ENCODE data around the gene HOXC6. TPM values are rescaled to one million over a fixed set of nuclear protein-coding genes. Genes with fewer than 3 reads are reported as not detected.

The HOXC6 gene
- total and polyA plus RNA-seq, 9 of the 15 experiments (the other 6 are each of a cell fraction or from before 2014, with no cell fraction given): 0.06 to 4.0 (median 1.4) TPM

- no peak for FAIRE-seq
- H3K36me3 ChIP-seq (ENCODE audit: control insufficient read depth, insufficient read depth, low read length): no peaks in the 10 kb centered on the region
- no TSS peak for BruUV-seq (replicated peaks)
- no peaks in the 10 kb centered on the region for H3K9me1 ChIP-seq (ENCODE audit: control insufficient read depth, insufficient read depth, low read length)
- no peak overlapping the region for H2AFZ ChIP-seq (ENCODE audit: low read depth, low read length)
- H3K79me2 ChIP-seq (ENCODE audit: control insufficient read depth, insufficient read depth, low read length): no peaks in the 10 kb centered on the region
- H3K4me1 ChIP-seq (replicated peaks in 1 of 2; ENCODE audit: control insufficient read depth in 2 of 2, insufficient read depth in 2 of 2, low read length in 2 of 2): peaks cover 17 to 38% of the 10 kb centered on the region in 2 experiments
- H3K9ac ChIP-seq (ENCODE audit: insufficient read depth in 1 of 2, low read depth in 2 of 2, low read length in 2 of 2): no peak overlapping the region
- no peak for ATAC-seq
- H3K27ac ChIP-seq (ENCODE audit: extremely low read depth, low read depth, low read length): no peak overlapping the region
- no peaks in the 10 kb centered on the region; the same call in 1 of the 2 replicates for H4K20me1 ChIP-seq (replicated peaks; ENCODE audit: control insufficient read depth, insufficient read depth, low read length)
- no peak for DNase-seq (ENCODE audit: extremely low read depth in 1 of 4, low spot score in 3 of 4)
- H3K9me3 ChIP-seq (replicated peaks; ENCODE audit: control insufficient read depth, insufficient read depth, low read depth, low read length): no peaks in the 10 kb centered on the region
- no peak overlapping the region for H3K4me3 ChIP-seq
- ChIA-PET CTCF (ENCODE audit: low intra/inter-chr PET ratio) (interaction anchor here (1.9 to 2.7 kb wide), 2 partner anchors 218 to 232 kb away, joined by 9 to 22 read pairs; no protein-coding TSS in a partner anchor), POLR2A (no interaction called here)
- no peak overlapping the region for H3K4me2 ChIP-seq (ENCODE audit: insufficient read depth, low read length)
- 0 out of 2 replicates have a peak, but pooled peaks have one; percentile 36 for TF ChIP-seq EZH2 (IDR thresholded peaks at IDR 0.05; ENCODE audit: borderline replicate concordance, low read depth, low read length)
- TF ChIP-seq LEF1 (IDR thresholded peaks at IDR 0.05): no peak
- 53% methylated on average over 17 of the region's 17 CpGs for WGBS (ENCODE audit: insufficient coverage, low coverage, missing lambda C conversion rate)
- intact Hi-C loops (cut with micrococcal nuclease) (loop anchor here (10.0 kb wide), 1 partner anchor 381 kb away; the partner anchor contains the start of gene GPR84), in situ Hi-C loops (cut with MboI) (loop anchor here (10.0 kb wide), 1 partner anchor 381 kb away; the partner anchor contains the start of gene GPR84)
- H3K27me3 ChIP-seq (ENCODE audit: control insufficient read depth in 2 of 2, insufficient read depth in 2 of 2, low read length in 2 of 2): peaks cover 24 to 27% of the 10 kb centered on the region in 2 experiments
Measured at GRCh38 chr12:53983568-53983949, 44.7 kb upstream of the HOXC6 start.

- DNase-seq (ENCODE audit: extremely low read depth in 1 of 4, low spot score in 3 of 4): no peak
- Histone ChIP-seq H2AFZ (ENCODE audit: low read depth, low read length) (no peak overlapping the region), H3K4me3 (no peak overlapping the region), H3K9me1 (ENCODE audit: control insufficient read depth, insufficient read depth, low read length) (no peaks in the 10 kb centered on the region), H4K20me1 (replicated peaks; ENCODE audit: control insufficient read depth, insufficient read depth, low read length) (no peaks in the 10 kb centered on the region; the same call in 1 of the 2 replicates), H3K9me3 (replicated peaks; ENCODE audit: control insufficient read depth, insufficient read depth, low read depth, low read length) (no peaks in the 10 kb centered on the region), H3K4me1 (replicated peaks in 1 of 2; ENCODE audit: control insufficient read depth in 2 of 2, insufficient read depth in 2 of 2, low read length in 2 of 2) (peaks cover 20 to 39% of the 10 kb centered on the region in 2 experiments), H3K36me3 (ENCODE audit: control insufficient read depth, insufficient read depth, low read length) (no peaks in the 10 kb centered on the region), H3K79me2 (ENCODE audit: control insufficient read depth, insufficient read depth, low read length) (no peaks in the 10 kb centered on the region), H3K4me2 (ENCODE audit: insufficient read depth, low read length) (no peak overlapping the region), H3K27me3 (ENCODE audit: control insufficient read depth in 2 of 2, insufficient read depth in 2 of 2, low read length in 2 of 2) (peaks cover 22 to 27% of the 10 kb centered on the region in 2 experiments), H3K9ac (ENCODE audit: insufficient read depth in 1 of 2, low read depth in 2 of 2, low read length in 2 of 2) (no peak overlapping the region; a peak in 1 of 4 replicates), H3K27ac (ENCODE audit: extremely low read depth, low read depth, low read length) (no peak overlapping the region)
- no peak for ATAC-seq
- WGBS (ENCODE audit: insufficient coverage, low coverage, missing lambda C conversion rate): 56% methylated on average over 20 of the region's 30 CpGs
- POLR2A ChIA-PET: interaction anchor here (1.0 to 1.2 kb wide), 2 partner anchors 17 to 212 kb away, joined by 3 to 4 read pairs; no protein-coding TSS in a partner anchor
- CTCF ChIA-PET (ENCODE audit: low intra/inter-chr PET ratio): interaction anchor here (1.1 to 3.9 kb wide), 8 partner anchors 20 to 396 kb away, joined by 3 to 26 read pairs (median 8); no protein-coding TSS in a partner anchor
- in situ Hi-C loops (cut with MboI) (loop anchor here (10.0 kb wide), 1 partner anchor 381 kb away; the partner anchor contains the start of gene GPR84), intact Hi-C loops (cut with micrococcal nuclease) (loop anchor here (1.0 to 10.0 kb wide), 3 partner anchors 21 to 381 kb away; partner anchors contain the start of gene GPR84)
- no peak for FAIRE-seq
- BruUV-seq (replicated peaks): no TSS peak
- TF ChIP-seq ZNF778 (CRISPR knock-in tag; IDR thresholded peaks at IDR 0.05) (no peak), BHLHE40 (IDR thresholded peaks at IDR 0.05; ENCODE audit: low read length) (no peak), CEBPG (CRISPR knock-in tag; IDR thresholded peaks at IDR 0.05) (no peak), CEBPG (tag; conservative IDR thresholded peaks at IDR 0.05 in 1 of 2, IDR thresholded peaks at IDR 0.05 in 1 of 2) (no peak)
Measured at GRCh38 chr12:53983950-53984572, 44.2 kb upstream of the HOXC6 start.
